Mesenchymal stem cell (in vitro differentiated cells and primary cell): ENCODE results near the gene PTPN2.

Experiments used
- DNase-seq: peaks from one replicate; pipeline ENCODE4 v3.0.0-alpha.2; 2013
- H2AFZ ChIP-seq: one replicate; pipeline ENCODE4 v1.6.1; 2013; ENCODE audit warnings: low read depth, mild to moderate bottlenecking, control low read depth, inconsistent platforms, low read length, moderate library complexity
- H2AK5ac ChIP-seq: 2 replicates; pipeline ENCODE4 v1.6.1; 2013; ENCODE audit warnings: low read length, moderate library complexity, mild to moderate bottlenecking, inconsistent platforms; ENCODE audit not compliant: severe bottlenecking
- H2BK120ac ChIP-seq: one replicate; pipeline ENCODE4 v1.6.1; 2013; ENCODE audit warnings: low read depth, mild to moderate bottlenecking, inconsistent platforms, low read length, moderate library complexity
- H2BK12ac ChIP-seq, 2 experiments: one replicate each; pipeline ENCODE4 v1.6.1; 2013; ENCODE audit warnings: inconsistent platforms in 2 of 2, low read length in 2 of 2, mild to moderate bottlenecking in 2 of 2, moderate library complexity in 2 of 2, control low read depth in 1 of 2
- H2BK15ac ChIP-seq: one replicate; pipeline ENCODE4 v1.6.1; 2013; ENCODE audit warnings: mild to moderate bottlenecking, low read depth, inconsistent platforms; ENCODE audit not compliant: poor library complexity, severe bottlenecking
- H2BK5ac ChIP-seq: 2 replicates; pipeline ENCODE4 v1.6.1; 2013; ENCODE audit warnings: low read depth, mild to moderate bottlenecking, low read length, control low read depth, inconsistent platforms; ENCODE audit not compliant: poor library complexity, severe bottlenecking
- H3K14ac ChIP-seq, 2 experiments: one replicate each; pipeline ENCODE4 v1.6.1; 2013; ENCODE audit warnings: inconsistent platforms in 2 of 2, low read length in 2 of 2, control low read depth in 1 of 2, mild to moderate bottlenecking in 1 of 2, moderate library complexity in 1 of 2
- H3K18ac ChIP-seq, 2 experiments: one replicate each; pipeline ENCODE4 v1.6.1; 2013; ENCODE audit warnings: inconsistent platforms in 2 of 2, low read length in 2 of 2, control low read depth in 1 of 2, low read depth in 1 of 2, mild to moderate bottlenecking in 1 of 2
- H3K23ac ChIP-seq, 2 experiments: one replicate each; pipeline ENCODE4 v1.6.1; 2013; ENCODE audit warnings: inconsistent platforms in 2 of 2, low read length in 2 of 2, mild to moderate bottlenecking in 2 of 2, moderate library complexity in 2 of 2, control low read depth in 1 of 2
- H3K27ac ChIP-seq: 2 replicates; pipeline ENCODE4 v1.5.1; 2013; ENCODE audit warnings: mild to moderate bottlenecking, moderate library complexity, low read length, control low read depth, inconsistent platforms; ENCODE audit not compliant: poor library complexity, severe bottlenecking
- H3K27me3 ChIP-seq, 2 experiments: 2 replicates each; pipeline versions ENCODE4 v1.6.1 to v1.7.0; 2013; ENCODE audit warnings: low read length in 2 of 2, mild to moderate bottlenecking in 2 of 2, moderate library complexity in 2 of 2, control low read depth in 1 of 2, inconsistent platforms in 1 of 2; ENCODE audit not compliant: control insufficient read depth in 1 of 2, insufficient read depth in 1 of 2
- H3K36me3 ChIP-seq, 2 experiments: 2 replicates each; pipeline versions ENCODE4 v1.6.1 to v1.7.0; 2013; ENCODE audit warnings: low read length in 2 of 2, control low read depth in 1 of 2, inconsistent platforms in 1 of 2, low read depth in 1 of 2, mild to moderate bottlenecking in 1 of 2; ENCODE audit not compliant: insufficient read depth in 2 of 2, control insufficient read depth in 1 of 2
- H3K4ac ChIP-seq, 2 experiments: one replicate each; pipeline ENCODE4 v1.6.1; 2013; ENCODE audit warnings: inconsistent platforms in 2 of 2, low read length in 2 of 2, mild to moderate bottlenecking in 2 of 2, moderate library complexity in 2 of 2, control low read depth in 1 of 2, low read depth in 1 of 2
- H3K4me1 ChIP-seq: 2 replicates; pipeline ENCODE4 v1.6.1; 2013; ENCODE audit warnings: low read depth, low read length, control low read depth; ENCODE audit not compliant: control insufficient read depth, insufficient read depth
- H3K4me2 ChIP-seq: 2 replicates; pipeline ENCODE4 v1.6.1; 2013; ENCODE audit warnings: low read length, mild to moderate bottlenecking, inconsistent platforms; ENCODE audit not compliant: poor library complexity, severe bottlenecking
- H3K4me3 ChIP-seq, 2 experiments: 2 replicates each; pipeline versions ENCODE4 v1.5.1 to v1.7.0; 2013; ENCODE audit warnings: low read length in 2 of 2, mild to moderate bottlenecking in 2 of 2, control low read depth in 1 of 2, low read depth in 1 of 2; ENCODE audit not compliant: insufficient read depth in 1 of 2
- H3K79me1 ChIP-seq: replicated peaks from 2 replicates; pipeline ENCODE4 v1.6.1; 2013; ENCODE audit warnings: mild to moderate bottlenecking, control low read depth, low read length, inconsistent platforms; ENCODE audit not compliant: poor library complexity, severe bottlenecking
- H3K9ac ChIP-seq: 2 replicates; pipeline ENCODE4 v1.7.0; 2013; ENCODE audit warnings: mild to moderate bottlenecking, low read length, moderate library complexity
- H3K9me3 ChIP-seq: 2 replicates; pipeline ENCODE4 v1.7.0; 2013; ENCODE audit warnings: mild to moderate bottlenecking, low read length; ENCODE audit not compliant: control insufficient read depth
- H4K8ac ChIP-seq: one replicate; pipeline ENCODE4 v1.6.1; 2013; ENCODE audit warnings: inconsistent platforms, mild to moderate bottlenecking, low read length, moderate library complexity
- H4K91ac ChIP-seq: one replicate; pipeline ENCODE4 v1.6.1; 2013; ENCODE audit warnings: mild to moderate bottlenecking, low read length, inconsistent platforms
- WGBS: methylation state at CpG from one replicate; pipeline ENCODE4 v1.1.7; 2013; ENCODE audit warnings: mixed read lengths; 5-methylcytosine and 5-hydroxymethylcytosine counted together

The PTPN2 gene

DNA sequence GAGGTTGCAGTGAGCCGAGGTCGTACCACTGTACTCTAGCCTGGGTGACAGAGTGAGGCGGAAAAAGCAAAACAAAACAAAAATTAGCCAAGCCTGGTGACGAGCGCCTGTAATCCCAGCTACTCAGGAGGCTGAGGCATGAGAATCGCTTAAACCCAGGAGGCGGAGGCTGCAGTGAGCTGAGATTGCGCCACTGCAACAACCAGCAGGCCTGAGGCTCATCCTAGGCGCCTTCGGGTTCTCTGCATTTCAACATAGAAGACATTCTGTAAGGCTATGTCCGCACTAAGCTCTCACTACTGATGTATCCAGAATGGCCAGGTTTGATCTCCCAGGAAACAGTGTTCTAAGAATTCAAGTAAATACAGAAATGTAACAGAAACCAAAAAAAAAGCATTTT is 23.5 kb downstream of the PTPN2 start:
- Histone ChIP-seq H2BK5ac (no peak overlapping the region), H3K14ac (no peak overlapping the region), H3K27ac (no peak overlapping the region), H3K4me3 (no peak overlapping the region), H3K79me1 (peaks cover 25% of the 10 kb centered on the region), H3K9ac (no peak overlapping the region), H3K27me3 (no peaks in the 10 kb centered on the region), H3K9me3 (no peaks in the 10 kb centered on the region), H3K23ac (no peak overlapping the region), H4K91ac (no peak overlapping the region), H2BK12ac (no peak overlapping the region), H3K36me3 (peaks cover 8 to 13% of the 10 kb centered on the region in 2 experiments), H2BK120ac (no peak overlapping the region), H2AFZ (no peak overlapping the region), H3K4ac (no peak overlapping the region), H2AK5ac (no peak overlapping the region), H4K8ac (no peak overlapping the region), H2BK15ac (no peak overlapping the region), H3K18ac (no peak overlapping the region), H3K4me2 (no peak overlapping the region), H3K4me1 (peaks cover 3% of the 10 kb centered on the region)
- no peak for DNase-seq
- WGBS: 99% methylated on average over 9 of the region's 11 CpGs

DNA sequence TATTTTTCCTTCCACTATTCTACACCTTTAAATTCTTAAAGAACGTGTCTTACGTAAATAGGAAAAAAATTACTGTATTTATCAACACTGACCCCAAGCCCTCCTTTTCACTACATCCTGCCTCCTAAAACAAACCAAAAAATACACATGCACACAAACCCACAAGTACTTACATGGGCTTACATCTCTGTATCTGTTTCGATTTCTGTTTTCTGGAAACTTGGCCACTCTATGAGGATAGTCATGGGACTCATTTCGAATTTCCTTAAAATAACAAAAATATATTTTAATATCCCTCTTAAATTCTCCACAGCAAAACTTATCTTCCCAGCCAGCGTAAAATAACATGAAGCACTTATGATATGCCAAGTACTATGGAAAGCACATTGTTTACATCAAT is 25.0 kb downstream of the PTPN2 start:
- Histone ChIP-seq H4K91ac (no peak overlapping the region), H2BK15ac (no peak overlapping the region), H3K36me3 (peaks cover 17% of the 10 kb centered on the region in 2 experiments), H3K9me3 (no peaks in the 10 kb centered on the region), H2BK120ac (no peak overlapping the region), H3K4ac (no peak overlapping the region), H3K27ac (no peak overlapping the region), H2AFZ (no peak overlapping the region), H3K23ac (no peak overlapping the region), H3K4me2 (no peak overlapping the region), H3K27me3 (no peaks in the 10 kb centered on the region), H3K14ac (no peak overlapping the region), H2BK12ac (no peak overlapping the region), H2AK5ac (no peak overlapping the region), H3K4me1 (peaks cover 4% of the 10 kb centered on the region), H3K79me1 (peaks cover 28% of the 10 kb centered on the region), H3K4me3 (no peak overlapping the region), H3K9ac (peak overlapping the region; percentile 22), H3K18ac (no peak overlapping the region), H4K8ac (no peak overlapping the region), H2BK5ac (no peak overlapping the region)
- WGBS: 94% methylated on average over 5 of the region's 5 CpGs
- DNase-seq: no peak

DNA sequence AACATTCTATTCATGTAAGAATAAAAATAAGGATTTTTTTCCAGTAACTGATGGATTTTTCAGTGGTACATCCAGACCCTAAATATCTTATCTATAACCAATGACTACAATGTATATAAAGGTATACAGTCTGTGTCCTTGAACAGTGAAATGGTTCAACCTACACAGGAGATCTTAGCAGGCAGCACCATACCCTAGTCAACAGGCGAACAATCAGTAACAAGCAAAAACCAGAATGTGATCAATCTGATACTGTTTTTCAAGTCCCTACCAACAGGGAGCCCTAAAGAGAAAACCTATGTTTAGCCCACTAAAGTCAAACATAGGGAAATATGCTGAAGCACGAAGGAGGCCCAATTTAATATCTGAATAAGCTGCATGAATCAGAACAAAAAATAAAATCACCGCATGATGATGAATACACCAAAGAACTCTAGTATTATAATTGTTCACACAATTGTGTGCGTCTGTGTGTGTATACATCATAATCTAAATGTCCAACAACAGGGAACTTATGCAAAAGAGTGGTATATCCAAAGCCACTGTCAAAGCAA is 26.0 kb downstream of the PTPN2 start:
- Histone ChIP-seq H3K9me3 (no peaks in the 10 kb centered on the region), H3K23ac (no peak overlapping the region), H2BK120ac (no peak overlapping the region), H3K27ac (no peak overlapping the region), H2AFZ (no peak overlapping the region), H4K91ac (no peak overlapping the region), H3K27me3 (no peaks in the 10 kb centered on the region), H3K14ac (no peak overlapping the region), H3K4me3 (no peak overlapping the region), H2BK5ac (no peak overlapping the region), H4K8ac (no peak overlapping the region), H2BK15ac (no peak overlapping the region), H3K4me2 (no peak overlapping the region), H3K36me3 (peaks cover 17 to 21% of the 10 kb centered on the region in 2 experiments), H3K18ac (no peak overlapping the region), H2BK12ac (no peak overlapping the region), H3K4me1 (peaks cover 4% of the 10 kb centered on the region), H3K4ac (no peak overlapping the region), H2AK5ac (no peak overlapping the region), H3K79me1 (peaks cover 31% of the 10 kb centered on the region), H3K9ac (no peak overlapping the region)
- DNase-seq: no peak
- 100% methylated on average over 1 of the region's 4 CpGs for WGBS

DNA sequence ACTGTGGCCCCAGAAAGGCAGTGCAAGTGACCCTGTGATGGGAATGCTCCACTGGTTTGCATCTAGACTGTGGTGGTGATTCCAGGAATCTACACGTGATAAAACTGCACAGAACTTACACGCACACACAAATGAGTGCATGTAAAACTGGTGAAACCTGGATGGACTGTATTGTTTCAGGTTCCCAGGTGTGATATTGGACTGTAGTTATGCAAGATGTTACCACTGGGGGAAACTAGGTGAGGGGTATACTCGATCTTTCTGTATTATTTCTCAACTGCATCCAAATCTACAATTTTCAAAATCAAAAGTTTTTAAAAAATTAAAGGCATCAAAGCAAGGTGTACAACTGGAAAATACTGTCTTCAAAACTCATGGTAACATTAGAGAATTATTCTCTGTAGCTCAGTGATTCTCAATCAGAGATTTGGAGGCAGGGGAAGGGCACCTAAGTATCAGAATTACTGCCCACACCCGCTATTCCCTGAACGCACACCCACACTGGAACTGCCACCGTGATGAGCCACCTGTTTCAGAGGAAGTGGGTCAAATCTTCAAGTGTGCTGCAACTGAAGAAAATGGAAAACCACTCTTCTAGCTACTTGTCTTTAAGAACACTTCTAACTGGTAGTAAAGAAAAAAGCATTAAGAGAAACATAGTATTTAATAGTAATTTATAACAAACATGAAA is 26.7 kb downstream of the PTPN2 start:
- no peak overlapping the region for H2BK120ac ChIP-seq
- no peak overlapping the region for H2BK12ac ChIP-seq
- H4K91ac ChIP-seq: no peak overlapping the region
- H3K9me3 ChIP-seq: no peaks in the 10 kb centered on the region
- no peak overlapping the region for H2AFZ ChIP-seq
- no peak for DNase-seq
- no peak overlapping the region for H3K14ac ChIP-seq
- no peak overlapping the region for H3K4me2 ChIP-seq
- no peak overlapping the region for H3K9ac ChIP-seq
- H3K79me1 ChIP-seq: peaks cover 30% of the 10 kb centered on the region
- H3K27me3 ChIP-seq: no peaks in the 10 kb centered on the region
- H3K4ac ChIP-seq: no peak overlapping the region
- H3K27ac ChIP-seq: no peak overlapping the region
- no peak overlapping the region for H3K4me3 ChIP-seq
- H3K18ac ChIP-seq: no peak overlapping the region
- WGBS: 93% methylated on average over 3 of the region's 6 CpGs
- H2BK15ac ChIP-seq: no peak overlapping the region
- H3K4me1 ChIP-seq: peaks cover 2% of the 10 kb centered on the region
- H2BK5ac ChIP-seq: no peak overlapping the region
- H4K8ac ChIP-seq: no peak overlapping the region
- no peak overlapping the region for H2AK5ac ChIP-seq
- H3K23ac ChIP-seq: no peak overlapping the region
- H3K36me3 ChIP-seq: peaks cover 17 to 21% of the 10 kb centered on the region in 2 experiments
